Measurements from ENCODE around the gene VCX2. TPM values are rescaled to one million over a fixed set of nuclear protein-coding genes. Genes with fewer than 3 reads are reported as not detected.

VCX2 gene
- total and polyA plus RNA-seq, 2 donors (not counting 3 experiments of a cell fraction or from before 2014, with no cell fraction given) = not detected

DNA sequence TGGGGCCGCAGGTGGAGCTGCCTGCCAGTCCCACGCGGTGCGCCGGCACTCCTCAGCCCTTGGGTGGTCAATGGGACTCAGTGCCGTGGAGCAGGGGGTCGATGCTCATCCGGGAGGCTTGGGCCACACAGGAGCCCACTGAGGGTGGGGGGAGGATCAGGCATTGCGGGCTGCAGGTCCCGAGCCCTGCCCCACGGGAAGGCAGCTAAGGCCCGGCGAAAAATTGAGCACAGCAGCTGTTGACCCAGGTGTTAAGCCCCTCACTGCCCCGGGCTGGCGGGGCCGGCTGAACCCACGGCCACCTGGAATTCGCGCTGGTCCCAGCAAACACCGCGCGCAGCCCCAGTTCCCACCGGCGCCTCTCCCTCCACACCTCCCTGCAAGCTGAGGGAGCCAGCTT, 26.1 kb downstream of the VCX2 start:
- ChIA-PET POLR2A (no interaction called here), CTCF (no interaction called here)

More for the DNA sequence above, 26.1 kb downstream of the VCX2 start:
- no peak for DNase-seq (ENCODE audit: low read depth, low spot score)
- no peak overlapping the region for H3K4me3 ChIP-seq (replicated peaks in 1 of 3; ENCODE audit: insufficient read depth in 1 of 3, low read depth in 1 of 3, low read length in 3 of 3)
- no peak overlapping the region for H3K4me2 ChIP-seq (ENCODE audit: insufficient read depth, low read length)
- H3K79me2 ChIP-seq (ENCODE audit: control insufficient read depth, insufficient read depth, low read length) = no peaks in the 10 kb centered on the region
- BruUV-seq (replicated peaks) = no TSS peak
- FAIRE-seq = no peak
- no peaks in the 10 kb centered on the region for H3K9me1 ChIP-seq (replicated peaks; ENCODE audit: control insufficient read depth, extremely low read depth, insufficient read depth, low read length)
- H4K20me1 ChIP-seq (replicated peaks; ENCODE audit: control insufficient read depth, extremely low read depth, insufficient read depth, low read length) = no peaks in the 10 kb centered on the region
- H3K36me3 ChIP-seq (ENCODE audit: control insufficient read depth in 2 of 2, extremely low read depth in 1 of 2, insufficient read depth in 2 of 2, low read length in 2 of 2) = no peaks in the 10 kb centered on the region
- H2AFZ ChIP-seq (ENCODE audit: low read depth, low read length) = no peak overlapping the region
- no peaks in the 10 kb centered on the region for H3K4me1 ChIP-seq (ENCODE audit: control insufficient read depth, extremely low read depth, insufficient read depth, low read length)
- H3K9me3 ChIP-seq (replicated peaks; ENCODE audit: control insufficient read depth, insufficient read depth, low read length) = no peaks in the 10 kb centered on the region
- H3K27ac ChIP-seq (ENCODE audit: insufficient read depth, low read depth, low read length) = no peak overlapping the region
- TF ChIP-seq, protein P1, sequence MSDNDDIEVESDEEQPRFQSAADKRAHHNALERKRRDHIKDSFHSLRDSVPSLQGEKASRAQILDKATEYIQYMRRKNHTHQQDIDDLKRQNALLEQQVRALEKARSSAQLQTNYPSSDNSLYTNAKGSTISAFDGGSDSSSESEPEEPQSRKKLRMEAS (IDR thresholded peaks at IDR 0.05; ENCODE audit: insufficient read depth, insufficient read length) = no peak
- no peak for TF ChIP-seq POLR2AphosphoS5 (IDR thresholded peaks at IDR 0.05; ENCODE audit: insufficient read depth, low read depth, low read length)
- TF ChIP-seq, protein P2, sequence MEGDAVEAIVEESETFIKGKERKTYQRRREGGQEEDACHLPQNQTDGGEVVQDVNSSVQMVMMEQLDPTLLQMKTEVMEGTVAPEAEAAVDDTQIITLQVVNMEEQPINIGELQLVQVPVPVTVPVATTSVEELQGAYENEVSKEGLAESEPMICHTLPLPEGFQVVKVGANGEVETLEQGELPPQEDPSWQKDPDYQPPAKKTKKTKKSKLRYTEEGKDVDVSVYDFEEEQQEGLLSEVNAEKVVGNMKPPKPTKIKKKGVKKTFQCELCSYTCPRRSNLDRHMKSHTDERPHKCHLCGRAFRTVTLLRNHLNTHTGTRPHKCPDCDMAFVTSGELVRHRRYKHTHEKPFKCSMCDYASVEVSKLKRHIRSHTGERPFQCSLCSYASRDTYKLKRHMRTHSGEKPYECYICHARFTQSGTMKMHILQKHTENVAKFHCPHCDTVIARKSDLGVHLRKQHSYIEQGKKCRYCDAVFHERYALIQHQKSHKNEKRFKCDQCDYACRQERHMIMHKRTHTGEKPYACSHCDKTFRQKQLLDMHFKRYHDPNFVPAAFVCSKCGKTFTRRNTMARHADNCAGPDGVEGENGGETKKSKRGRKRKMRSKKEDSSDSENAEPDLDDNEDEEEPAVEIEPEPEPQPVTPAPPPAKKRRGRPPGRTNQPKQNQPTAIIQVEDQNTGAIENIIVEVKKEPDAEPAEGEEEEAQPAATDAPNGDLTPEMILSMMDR (IDR thresholded peaks at IDR 0.05; ENCODE audit: extremely low read depth in 1 of 2, insufficient read depth in 1 of 2, low read depth in 1 of 2, low read length in 2 of 2) = no peak
- TF ChIP-seq GATA2 (IDR thresholded peaks at IDR 0.05; ENCODE audit: insufficient read depth, insufficient read length, low read depth, low read length) = no peak
- no peak for TF ChIP-seq FOS (IDR thresholded peaks at IDR 0.05; ENCODE audit: borderline replicate concordance, insufficient read depth, low read length)
- no peak for TF ChIP-seq JUN (IDR thresholded peaks at IDR 0.05; ENCODE audit: borderline replicate concordance, insufficient read depth, insufficient read length, low read depth)
- TF ChIP-seq EZH2 (IDR thresholded peaks at IDR 0.05; ENCODE audit: borderline replicate concordance, low read depth, low read length, severe bottlenecking) = no peak
- TF ChIP-seq POLR2A (IDR thresholded peaks at IDR 0.05; ENCODE audit: low read depth, low read length) = no peak
- TF ChIP-seq MYC (IDR thresholded peaks at IDR 0.05; ENCODE audit: low read depth, low read length) = no peak
- H3K27me3 ChIP-seq (ENCODE audit: control insufficient read depth in 2 of 2, insufficient read depth in 2 of 2, low read length in 2 of 2) = no peaks in the 10 kb centered on the region
- intact Hi-C loops (cut with micrococcal nuclease) = no loop called here
- dilution Hi-C loops (cut with MboI; ENCODE audit: extremely low pct_ligation_motif_present, low sequenced_read_pairs) = no loop called here
- no peak overlapping the region for H3K9ac ChIP-seq (replicated peaks; ENCODE audit: extremely low read depth, insufficient read depth, low read length)

All from endothelial cell of umbilical vein (primary cell).